ENCODE results near the gene DGKE.

DGKE gene

DNA sequence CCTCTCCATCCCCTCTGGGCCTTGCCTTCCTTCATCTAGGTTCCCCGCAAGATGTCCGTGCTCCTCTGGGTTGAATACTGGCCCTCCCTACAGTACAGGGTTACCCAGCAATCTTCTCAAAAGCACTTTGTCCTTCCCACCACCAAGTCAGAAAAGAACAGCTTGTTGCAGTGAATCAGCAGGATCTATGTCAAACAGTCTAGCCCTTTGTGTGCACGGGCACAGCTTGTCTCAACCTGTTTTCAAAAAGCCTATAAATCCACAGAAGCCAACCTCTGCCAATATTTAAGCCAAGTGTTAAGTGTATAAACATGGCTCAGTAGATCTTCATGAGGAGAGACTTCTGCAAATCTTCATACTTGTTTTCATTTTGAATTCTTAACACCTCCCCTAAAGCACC lies 25.4 kb upstream of the DGKE start:
- Histone ChIP-seq H3K4me2 (ENCODE audit: low read depth, low read length, poor library complexity, severe bottlenecking) (no peak overlapping the region), H3K27me3 (ENCODE audit: insufficient read depth, low read length, poor library complexity, severe bottlenecking) (no peaks in the 10 kb centered on the region), H3K4me3 (ENCODE audit: low read length, poor library complexity, severe bottlenecking) (no peak overlapping the region), H3K9ac (ENCODE audit: low read depth, low read length, poor library complexity, severe bottlenecking) (no peak overlapping the region), H3F3A (ENCODE audit: low read depth) (no peaks in the 10 kb centered on the region), H3K9me3 (ENCODE audit: insufficient read depth, low read depth, low read length) (no peaks in the 10 kb centered on the region), H3K36me3 (ENCODE audit: insufficient read depth, low read length) (no peaks in the 10 kb centered on the region), H4K20me1 (ENCODE audit: insufficient read depth, low read length, poor library complexity, severe bottlenecking) (no peaks in the 10 kb centered on the region), H3K4me1 (ENCODE audit: insufficient read depth, low read length, poor library complexity, severe bottlenecking) (peaks cover 15% of the 10 kb centered on the region), H3K9me2 (replicated peaks; ENCODE audit: low read depth, low read length) (no peaks in the 10 kb centered on the region), H2AFZ (ENCODE audit: low read length) (no peak overlapping the region; the same call in 1 of the 2 replicates), H3K79me2 (ENCODE audit: insufficient read depth, low read length) (no peaks in the 10 kb centered on the region)
- TF ChIP-seq CTCF (conservative IDR thresholded peaks at IDR 0.05; ENCODE audit: low read length) (no peak), EZH2phosphoT487 (IDR thresholded peaks at IDR 0.05; ENCODE audit: borderline replicate concordance) (no peak)

- H3K79me2 ChIP-seq (ENCODE audit: insufficient read depth, low read length) = no peaks in the 10 kb centered on the region
- H3F3A ChIP-seq (ENCODE audit: low read depth) = no peaks in the 10 kb centered on the region
- no peak overlapping the region for H3K9ac ChIP-seq (ENCODE audit: low read depth, low read length, poor library complexity, severe bottlenecking)
- no peak overlapping the region for H3K4me2 ChIP-seq (ENCODE audit: low read depth, low read length, poor library complexity, severe bottlenecking)
- H2AFZ ChIP-seq (ENCODE audit: low read length) = no peak overlapping the region
- no peaks in the 10 kb centered on the region for H4K20me1 ChIP-seq (ENCODE audit: insufficient read depth, low read length, poor library complexity, severe bottlenecking)
- no peaks in the 10 kb centered on the region for H3K9me2 ChIP-seq (replicated peaks; ENCODE audit: low read depth, low read length)
- no peaks in the 10 kb centered on the region for H3K36me3 ChIP-seq (ENCODE audit: insufficient read depth, low read length)
- TF ChIP-seq EZH2phosphoT487 (IDR thresholded peaks at IDR 0.05; ENCODE audit: borderline replicate concordance) (no peak), CTCF (conservative IDR thresholded peaks at IDR 0.05; ENCODE audit: low read length) (no peak)
- no peaks in the 10 kb centered on the region for H3K9me3 ChIP-seq (ENCODE audit: insufficient read depth, low read depth, low read length)
- no peak overlapping the region for H3K4me3 ChIP-seq (ENCODE audit: low read length, poor library complexity, severe bottlenecking)
- peaks cover 19% of the 10 kb centered on the region for H3K4me1 ChIP-seq (ENCODE audit: insufficient read depth, low read length, poor library complexity, severe bottlenecking)
- H3K27me3 ChIP-seq (ENCODE audit: insufficient read depth, low read length, poor library complexity, severe bottlenecking) = no peaks in the 10 kb centered on the region
Observed at GRCh38 chr17:56809106-56809819, 24.7 kb upstream of the DGKE start.

DNA sequence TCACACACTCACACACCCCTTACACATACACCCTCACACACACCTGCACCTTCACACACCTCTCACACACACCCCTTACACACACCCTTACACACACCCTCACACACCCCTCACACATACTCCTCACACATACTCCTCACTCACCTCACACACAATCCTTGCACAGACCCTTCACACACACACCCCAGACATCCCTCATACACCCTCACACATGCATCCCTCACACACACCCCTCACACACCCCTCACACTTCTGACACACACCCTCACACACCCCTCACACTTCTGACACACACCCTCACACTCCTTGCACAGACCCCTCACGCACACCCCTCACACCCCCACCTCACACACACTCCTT lies 24.2 kb upstream of the DGKE start:
- no peak for TF ChIP-seq CTCF (conservative IDR thresholded peaks at IDR 0.05; ENCODE audit: low read length)
- no peak for TF ChIP-seq EZH2phosphoT487 (IDR thresholded peaks at IDR 0.05; ENCODE audit: borderline replicate concordance)
- H2AFZ ChIP-seq (ENCODE audit: low read length) = no peak overlapping the region
- H3K4me2 ChIP-seq (ENCODE audit: low read depth, low read length, poor library complexity, severe bottlenecking) = no peak overlapping the region

More for the DNA sequence above, 24.2 kb upstream of the DGKE start:
- Histone ChIP-seq H3K4me3 (ENCODE audit: low read length, poor library complexity, severe bottlenecking) (no peak overlapping the region), H3K4me1 (ENCODE audit: insufficient read depth, low read length, poor library complexity, severe bottlenecking) (peaks cover 19% of the 10 kb centered on the region), H3K36me3 (ENCODE audit: insufficient read depth, low read length) (no peaks in the 10 kb centered on the region), H3K9ac (ENCODE audit: low read depth, low read length, poor library complexity, severe bottlenecking) (no peak overlapping the region), H3K27me3 (ENCODE audit: insufficient read depth, low read length, poor library complexity, severe bottlenecking) (no peaks in the 10 kb centered on the region), H3K9me3 (ENCODE audit: insufficient read depth, low read depth, low read length) (no peaks in the 10 kb centered on the region), H3K9me2 (replicated peaks; ENCODE audit: low read depth, low read length) (no peaks in the 10 kb centered on the region), H3F3A (ENCODE audit: low read depth) (no peaks in the 10 kb centered on the region), H3K79me2 (ENCODE audit: insufficient read depth, low read length) (no peaks in the 10 kb centered on the region), H4K20me1 (ENCODE audit: insufficient read depth, low read length, poor library complexity, severe bottlenecking) (no peaks in the 10 kb centered on the region)

Measured in Loucy (cell line).